Measurements from ENCODE around the gene PLK1. TPM values are rescaled to one million over a fixed set of nuclear protein-coding genes. Genes with fewer than 3 reads are reported as not detected.

Gene PLK1
- total and polyA plus RNA-seq, 2 of the 13 experiments (the other 11 are each of a cell fraction or from before 2014, with no cell fraction given), result 71.5 to 76.3 TPM

GRCh38 chr16:23679274-23679985 lies 741 bp downstream of the PLK1 start (continued):
- TF ChIP-seq DBP (CRISPR knock-in tag; IDR thresholded peaks at IDR 0.05; ENCODE audit: not compliant biosample characterization), result no peak
- TF ChIP-seq MYC (CRISPR knock-in tag; IDR thresholded peaks at IDR 0.05; ENCODE audit: borderline replicate concordance), result peak; percentile 12; the same call in 1 of the 2 replicates
- TF ChIP-seq ZNF781 (CRISPR knock-in tag; IDR thresholded peaks at IDR 0.05; ENCODE audit: borderline replicate concordance, not compliant biosample characterization), result no peak
- TF ChIP-seq ZNF746 (CRISPR knock-in tag; IDR thresholded peaks at IDR 0.05), result 0 out of 2 replicates have a peak, but pooled peaks have one; percentile 5
- 0 out of 2 replicates have a peak, but pooled peaks have one; percentile 3 for TF ChIP-seq ZMYM3 (CRISPR knock-in tag; IDR thresholded peaks at IDR 0.05)
- no peak for TF ChIP-seq KDM1A (CRISPR knock-in tag; IDR thresholded peaks at IDR 0.05)
- peak; percentile 83 for TF ChIP-seq ZNF281 (CRISPR knock-in tag; IDR thresholded peaks at IDR 0.05; ENCODE audit: borderline replicate concordance)
- no peak for TF ChIP-seq TCF12 (IDR thresholded peaks at IDR 0.05)
- no peak for TF ChIP-seq TCF12 (CRISPR knock-in tag; IDR thresholded peaks at IDR 0.05)
- 0 out of 2 replicates have a peak, but pooled peaks have one; percentile 18 for TF ChIP-seq TGIF2 (CRISPR knock-in tag; IDR thresholded peaks at IDR 0.05)
- TF ChIP-seq FOXM1 (CRISPR knock-in tag; IDR thresholded peaks at IDR 0.05), result 0 out of 2 replicates have a peak, but pooled peaks have one; percentile 34
- TF ChIP-seq PRDM15 (CRISPR knock-in tag; IDR thresholded peaks at IDR 0.05), result peak; percentile 80
- peak; percentile 26; the same call in 1 of the 2 replicates for TF ChIP-seq SPEN (CRISPR knock-in tag; IDR thresholded peaks at IDR 0.05; ENCODE audit: low read depth)
- peak; percentile 78; the same call in 1 of the 2 replicates for TF ChIP-seq ZBTB39 (CRISPR knock-in tag; IDR thresholded peaks at IDR 0.05)
- no peak for TF ChIP-seq HBP1 (CRISPR knock-in tag; IDR thresholded peaks at IDR 0.05; ENCODE audit: low read depth)
- peak; percentile 13; the same call in 1 of the 2 replicates for TF ChIP-seq ATF3 (CRISPR knock-in tag; IDR thresholded peaks at IDR 0.05)

Data from HepG2 (cell line).